ENCODE results near the gene OR2M7.

DNA sequence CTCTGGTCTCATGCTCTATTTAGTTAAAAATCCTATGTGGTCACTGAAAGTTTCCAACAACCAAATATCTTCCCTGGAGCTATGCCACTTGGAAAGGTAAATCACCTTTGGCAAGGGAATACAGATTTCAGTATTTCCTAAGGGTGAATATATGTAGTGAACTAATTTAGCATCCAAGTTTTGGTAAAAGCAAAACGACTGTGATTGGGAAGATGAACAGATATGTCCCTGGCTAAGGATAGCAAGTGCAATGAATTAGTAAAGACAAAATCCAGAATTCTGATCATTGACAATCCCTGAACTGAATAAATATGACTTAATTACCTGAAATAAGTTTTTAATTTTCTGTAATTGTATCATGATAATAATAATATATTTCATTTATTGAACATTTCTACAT, 46.5 kb downstream of the OR2M7 start, which contains the start of gene OR2T33:
- TF ChIP-seq, protein P1, sequence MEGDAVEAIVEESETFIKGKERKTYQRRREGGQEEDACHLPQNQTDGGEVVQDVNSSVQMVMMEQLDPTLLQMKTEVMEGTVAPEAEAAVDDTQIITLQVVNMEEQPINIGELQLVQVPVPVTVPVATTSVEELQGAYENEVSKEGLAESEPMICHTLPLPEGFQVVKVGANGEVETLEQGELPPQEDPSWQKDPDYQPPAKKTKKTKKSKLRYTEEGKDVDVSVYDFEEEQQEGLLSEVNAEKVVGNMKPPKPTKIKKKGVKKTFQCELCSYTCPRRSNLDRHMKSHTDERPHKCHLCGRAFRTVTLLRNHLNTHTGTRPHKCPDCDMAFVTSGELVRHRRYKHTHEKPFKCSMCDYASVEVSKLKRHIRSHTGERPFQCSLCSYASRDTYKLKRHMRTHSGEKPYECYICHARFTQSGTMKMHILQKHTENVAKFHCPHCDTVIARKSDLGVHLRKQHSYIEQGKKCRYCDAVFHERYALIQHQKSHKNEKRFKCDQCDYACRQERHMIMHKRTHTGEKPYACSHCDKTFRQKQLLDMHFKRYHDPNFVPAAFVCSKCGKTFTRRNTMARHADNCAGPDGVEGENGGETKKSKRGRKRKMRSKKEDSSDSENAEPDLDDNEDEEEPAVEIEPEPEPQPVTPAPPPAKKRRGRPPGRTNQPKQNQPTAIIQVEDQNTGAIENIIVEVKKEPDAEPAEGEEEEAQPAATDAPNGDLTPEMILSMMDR (IDR thresholded peaks at IDR 0.05; ENCODE audit: low read depth, low read length, poor library complexity, severe bottlenecking) = no peak
- TF ChIP-seq EZH2phosphoT487 (IDR thresholded peaks at IDR 0.05; ENCODE audit: borderline replicate concordance, low read length) = no peak
